Measurements from ENCODE around the gene HRG. TPM values are rescaled to one million over a fixed set of nuclear protein-coding genes. Genes with fewer than 3 reads are reported as not detected.

Gene HRG
- total RNA-seq, 2 experiments from 2014 or later, result not detected

GRCh38 chr3:186635532-186635931, 30.3 kb upstream of the HRG start:
- TF ChIP-seq EZH2phosphoT487 (IDR thresholded peaks at IDR 0.05; ENCODE audit: borderline replicate concordance, low read depth, low read length) (no peak), CTCF (conservative IDR thresholded peaks at IDR 0.05; ENCODE audit: low read length) (no peak)
- no peaks in the 10 kb centered on the region for H3K79me2 ChIP-seq (ENCODE audit: insufficient read depth, low read depth, low read length)
- no peaks in the 10 kb centered on the region for H3K36me3 ChIP-seq (ENCODE audit: insufficient read depth, low read length)
- no peak overlapping the region for H3K4me2 ChIP-seq (ENCODE audit: low read length)
- no peak overlapping the region for H3K4me3 ChIP-seq (ENCODE audit: low read depth, low read length, poor library complexity, severe bottlenecking)
- H3K9me2 ChIP-seq (ENCODE audit: insufficient read depth, low read length), result no peaks in the 10 kb centered on the region
- no TSS peak for BruUV-seq (replicated peaks)
- no peak overlapping the region for H2AFZ ChIP-seq (ENCODE audit: low read length)
- no peaks in the 10 kb centered on the region for H4K20me1 ChIP-seq (ENCODE audit: insufficient read depth, low read length)
- ChIA-PET POLR2A (interaction anchor here (0.6 kb wide), 1 partner anchor 137 kb away, joined by 3 read pairs; no protein-coding TSS in a partner anchor), CTCF (ENCODE audit: unreplicated experiment) (no interaction called here)
- no peaks in the 10 kb centered on the region for H3K4me1 ChIP-seq (ENCODE audit: insufficient read depth, low read length, poor library complexity, severe bottlenecking)
- no peak overlapping the region for H3K27ac ChIP-seq (ENCODE audit: low read depth, low read length, poor library complexity, severe bottlenecking)
- intact Hi-C loops (cut with micrococcal nuclease; ENCODE audit: unreplicated experiment), result no loop called here
- no peak for DNase-seq (ENCODE audit: low spot score)
- peaks cover 7% of the 10 kb centered on the region; the same call in 1 of the 2 replicates for H3K9me3 ChIP-seq (ENCODE audit: low read length)

DNA sequence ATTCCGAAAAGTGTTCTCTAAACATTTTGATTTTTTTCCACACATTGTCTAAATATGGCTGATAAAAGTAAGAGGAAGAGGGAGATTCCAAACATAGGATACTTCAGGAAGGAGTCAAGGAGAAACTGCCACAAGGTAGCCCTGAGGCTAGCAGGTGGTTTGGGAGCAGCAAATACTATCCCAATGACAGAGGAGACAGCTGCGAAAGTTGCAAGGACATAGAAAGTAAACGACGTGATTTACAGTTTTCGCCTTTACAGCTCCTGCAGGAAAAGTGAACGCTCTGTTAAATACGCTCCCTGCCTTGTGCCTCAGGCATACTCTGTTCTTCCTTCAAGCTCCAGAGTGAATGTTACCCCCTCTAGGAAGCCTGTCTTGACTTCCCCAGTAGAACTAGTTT, 29.3 kb upstream of the HRG start:
- Histone ChIP-seq H3K36me3 (ENCODE audit: insufficient read depth, low read length) (no peaks in the 10 kb centered on the region), H3K27ac (ENCODE audit: low read depth, low read length, poor library complexity, severe bottlenecking) (no peak overlapping the region), H3K9me2 (ENCODE audit: insufficient read depth, low read length) (no peaks in the 10 kb centered on the region), H3K9me3 (ENCODE audit: low read length) (peaks cover 7% of the 10 kb centered on the region; the same call in 1 of the 2 replicates), H3K4me1 (ENCODE audit: insufficient read depth, low read length, poor library complexity, severe bottlenecking) (no peaks in the 10 kb centered on the region), H4K20me1 (ENCODE audit: insufficient read depth, low read length) (no peaks in the 10 kb centered on the region), H3K79me2 (ENCODE audit: insufficient read depth, low read depth, low read length) (no peaks in the 10 kb centered on the region), H3K4me3 (ENCODE audit: low read depth, low read length, poor library complexity, severe bottlenecking) (no peak overlapping the region), H3K4me2 (ENCODE audit: low read length) (no peak overlapping the region), H2AFZ (ENCODE audit: low read length) (no peak overlapping the region)
- intact Hi-C loops (cut with micrococcal nuclease; ENCODE audit: unreplicated experiment), result no loop called here
- no peak for DNase-seq (ENCODE audit: low spot score)
- TF ChIP-seq CTCF (conservative IDR thresholded peaks at IDR 0.05; ENCODE audit: low read length), result no peak
- no peak for TF ChIP-seq EZH2phosphoT487 (IDR thresholded peaks at IDR 0.05; ENCODE audit: borderline replicate concordance, low read depth, low read length)
- BruUV-seq (replicated peaks), result no TSS peak
- ChIA-PET CTCF (ENCODE audit: unreplicated experiment) (no interaction called here), POLR2A (interaction anchor here (1.0 kb wide), 1 partner anchor 20 kb away, joined by 3 read pairs; no protein-coding TSS in a partner anchor)

DNA sequence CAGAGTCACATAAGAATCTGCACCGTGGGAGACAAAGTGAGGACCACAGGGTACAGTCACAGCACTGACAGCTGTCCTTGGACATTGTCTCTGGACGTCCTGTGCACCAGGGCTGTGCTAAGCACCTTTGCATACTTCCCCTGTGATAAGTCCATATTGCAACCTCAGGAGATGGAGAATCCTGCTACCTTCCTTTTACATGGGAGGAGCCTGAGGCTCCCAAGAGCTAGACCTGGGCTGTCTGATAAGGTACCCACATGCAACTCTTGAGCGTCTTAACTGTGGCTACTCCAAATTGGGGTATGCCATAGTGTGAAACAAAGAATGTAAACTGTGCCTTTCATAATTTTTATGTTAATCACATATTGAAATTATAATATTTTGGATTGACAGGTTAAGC, 28.1 kb upstream of the HRG start:
- Histone ChIP-seq H3K9me3 (ENCODE audit: low read length) (peaks cover 7% of the 10 kb centered on the region; the same call in 1 of the 2 replicates), H3K4me3 (ENCODE audit: low read depth, low read length, poor library complexity, severe bottlenecking) (no peak overlapping the region), H3K4me2 (ENCODE audit: low read length) (no peak overlapping the region), H3K4me1 (ENCODE audit: insufficient read depth, low read length, poor library complexity, severe bottlenecking) (peaks cover 9% of the 10 kb centered on the region), H3K36me3 (ENCODE audit: insufficient read depth, low read length) (no peaks in the 10 kb centered on the region), H2AFZ (ENCODE audit: low read length) (no peak overlapping the region), H3K27ac (ENCODE audit: low read depth, low read length, poor library complexity, severe bottlenecking) (no peak overlapping the region), H4K20me1 (ENCODE audit: insufficient read depth, low read length) (no peaks in the 10 kb centered on the region), H3K79me2 (ENCODE audit: insufficient read depth, low read depth, low read length) (no peaks in the 10 kb centered on the region), H3K9me2 (ENCODE audit: insufficient read depth, low read length) (no peaks in the 10 kb centered on the region)
- no peak for DNase-seq (ENCODE audit: low spot score)
- POLR2A ChIA-PET, result interaction anchor here (0.7 to 1.0 kb wide), 2 partner anchors 9 to 21 kb away, joined by 3 read pairs; no protein-coding TSS in a partner anchor
- CTCF ChIA-PET (ENCODE audit: unreplicated experiment), result no interaction called here
- TF ChIP-seq CTCF (conservative IDR thresholded peaks at IDR 0.05; ENCODE audit: low read length) (no peak), EZH2phosphoT487 (IDR thresholded peaks at IDR 0.05; ENCODE audit: borderline replicate concordance, low read depth, low read length) (no peak)
- intact Hi-C loops (cut with micrococcal nuclease; ENCODE audit: unreplicated experiment), result no loop called here
- no TSS peak for BruUV-seq (replicated peaks)

All from OCI-LY7 (cell line).